Glomerular endothelial cell (primary cell): ENCODE measurements around the gene KRT16. TPM values are rescaled to one million over a fixed set of nuclear protein-coding genes. Genes with fewer than 3 reads are reported as not detected.
"Not testable (repeated sequence)": the region's sequence is repeated elsewhere in the genome, so short reads cannot be mapped to it uniquely, and the experiment has no call there.

Source experiments
- DNase-seq: peaks from one replicate; pipeline ENCODE4 v3.0.0-alpha.2; 2011; ENCODE audit warnings: low read depth, low spot score; ENCODE audit errors: extremely low read depth
- total RNA-seq: library from RNA; depleted of rRNA; stranded (reverse); fragments of >200 nt; gene quantifications from 2 replicates; pipeline ENCODE4 v1.2.3, GENCODE V29; 2015

The KRT16 gene
- total RNA-seq, 1 donor from 2014 or later = not detected

- DNase-seq = no peak
Observed at GRCh38 chr17:41647940-41648410, 35.4 kb upstream of the KRT16 start.

DNA sequence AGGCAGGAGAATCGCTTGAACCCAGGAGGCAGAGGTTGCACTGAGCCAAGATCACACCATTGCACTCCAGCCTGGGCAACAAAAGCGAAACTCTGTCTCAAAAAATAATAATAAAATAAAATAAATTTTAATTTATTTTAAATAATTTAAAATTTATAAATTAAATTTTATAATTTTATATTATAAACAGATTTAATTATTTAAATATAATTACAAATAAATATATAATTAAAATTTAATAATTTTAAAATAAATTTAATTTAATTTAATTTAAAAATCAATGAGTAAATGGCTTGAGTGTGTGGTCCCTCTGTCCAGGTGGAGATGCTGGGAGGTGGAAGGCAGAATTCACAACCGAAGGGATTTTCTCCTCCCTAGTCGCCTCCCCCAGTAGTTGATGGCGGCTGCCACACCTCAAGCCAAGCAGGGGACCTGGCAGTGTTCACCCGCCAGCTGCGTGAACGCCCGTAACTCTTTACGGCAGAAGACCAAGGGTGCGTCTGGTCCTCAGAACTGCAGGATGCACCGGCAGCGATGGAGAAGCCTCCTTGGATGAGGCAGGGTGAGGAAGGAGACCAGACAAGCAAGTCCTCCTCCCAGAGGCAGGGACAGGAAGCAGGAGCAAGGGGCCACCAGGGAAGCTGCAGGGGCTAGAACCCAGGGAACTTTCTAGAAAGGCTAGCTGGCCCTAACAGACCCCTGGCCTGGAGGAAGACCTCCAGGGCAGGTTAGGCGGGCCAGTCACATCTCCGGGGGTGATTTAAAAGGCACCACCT is 34.7 kb upstream of the KRT16 start:
- DNase-seq = no peak

DNA sequence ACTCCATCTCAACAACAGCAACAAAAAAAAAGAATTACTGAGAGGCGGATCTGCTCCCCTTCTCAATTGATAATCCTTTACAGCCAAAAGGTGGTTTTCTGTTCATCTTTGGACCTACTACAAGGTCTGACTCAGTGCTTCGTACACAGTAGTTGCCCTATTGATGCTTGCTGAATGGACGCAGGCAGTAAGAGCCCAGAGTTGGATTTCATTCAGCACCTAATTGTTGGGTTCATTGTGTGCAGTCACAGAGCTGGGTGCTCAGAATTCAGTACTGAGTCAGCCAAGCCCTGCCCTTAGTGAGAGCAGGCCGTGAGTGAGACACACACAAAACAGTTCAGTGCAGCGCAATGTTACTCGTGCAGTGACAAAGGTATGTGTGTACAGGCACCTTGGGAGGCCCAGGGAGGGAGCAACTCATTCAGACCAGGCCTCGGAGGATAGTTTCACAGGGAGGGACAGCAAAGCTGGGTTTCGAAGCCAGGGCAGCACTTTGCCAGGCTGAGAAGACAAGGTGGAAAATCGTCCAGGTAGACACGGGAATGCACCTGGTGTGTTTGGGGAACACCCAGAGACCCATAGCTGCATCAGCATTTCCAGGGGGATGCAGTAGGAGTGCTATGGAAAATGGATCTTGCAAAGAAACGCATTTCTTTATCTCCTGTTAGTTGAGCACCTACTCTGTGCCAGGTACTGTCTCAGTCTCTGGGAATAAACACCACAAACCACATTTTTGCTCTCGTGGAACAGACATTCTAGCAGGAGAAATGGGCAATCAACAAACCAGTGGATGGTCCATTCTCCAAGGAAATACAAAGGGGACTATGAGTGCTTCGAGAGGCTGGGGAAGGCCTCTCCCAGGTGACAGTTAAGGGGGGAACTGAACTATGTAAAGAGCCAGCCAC is 29.9 kb upstream of the KRT16 start:
- no peak for DNase-seq

- not testable (repeated sequence) for DNase-seq
Observed at GRCh38 chr17:41640596-41640995, 28.0 kb upstream of the KRT16 start.

GRCh38 chr17:41639492-41640473 is 27.2 kb upstream of the KRT16 start:
- DNase-seq = no peak

DNA sequence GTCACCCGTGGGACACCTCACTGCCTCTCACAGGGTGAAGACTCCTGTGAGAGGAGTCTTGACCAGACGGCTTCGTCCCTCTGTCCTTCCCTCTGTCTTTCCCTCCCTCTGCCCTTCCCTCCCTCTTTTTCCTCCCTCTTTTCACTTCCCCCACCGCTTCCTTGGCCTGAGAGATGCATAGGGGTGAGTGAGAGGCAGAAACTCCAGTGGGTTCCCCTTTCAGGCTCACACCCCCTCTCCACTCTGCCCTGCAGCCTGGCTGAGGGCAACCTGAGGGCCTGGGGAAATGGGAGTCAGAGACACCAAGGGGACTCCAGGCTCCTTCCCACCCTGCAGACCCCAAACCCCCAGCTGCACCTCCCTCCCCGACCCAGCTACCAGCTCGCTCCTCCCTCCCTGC is 26.4 kb upstream of the KRT16 start:
- DNase-seq = no peak

GRCh38 chr17:41638194-41638593 is 25.6 kb upstream of the KRT16 start:
- no peak for DNase-seq

GRCh38 chr17:41636652-41637051 is 24.1 kb upstream of the KRT16 start:
- DNase-seq = no peak

DNA sequence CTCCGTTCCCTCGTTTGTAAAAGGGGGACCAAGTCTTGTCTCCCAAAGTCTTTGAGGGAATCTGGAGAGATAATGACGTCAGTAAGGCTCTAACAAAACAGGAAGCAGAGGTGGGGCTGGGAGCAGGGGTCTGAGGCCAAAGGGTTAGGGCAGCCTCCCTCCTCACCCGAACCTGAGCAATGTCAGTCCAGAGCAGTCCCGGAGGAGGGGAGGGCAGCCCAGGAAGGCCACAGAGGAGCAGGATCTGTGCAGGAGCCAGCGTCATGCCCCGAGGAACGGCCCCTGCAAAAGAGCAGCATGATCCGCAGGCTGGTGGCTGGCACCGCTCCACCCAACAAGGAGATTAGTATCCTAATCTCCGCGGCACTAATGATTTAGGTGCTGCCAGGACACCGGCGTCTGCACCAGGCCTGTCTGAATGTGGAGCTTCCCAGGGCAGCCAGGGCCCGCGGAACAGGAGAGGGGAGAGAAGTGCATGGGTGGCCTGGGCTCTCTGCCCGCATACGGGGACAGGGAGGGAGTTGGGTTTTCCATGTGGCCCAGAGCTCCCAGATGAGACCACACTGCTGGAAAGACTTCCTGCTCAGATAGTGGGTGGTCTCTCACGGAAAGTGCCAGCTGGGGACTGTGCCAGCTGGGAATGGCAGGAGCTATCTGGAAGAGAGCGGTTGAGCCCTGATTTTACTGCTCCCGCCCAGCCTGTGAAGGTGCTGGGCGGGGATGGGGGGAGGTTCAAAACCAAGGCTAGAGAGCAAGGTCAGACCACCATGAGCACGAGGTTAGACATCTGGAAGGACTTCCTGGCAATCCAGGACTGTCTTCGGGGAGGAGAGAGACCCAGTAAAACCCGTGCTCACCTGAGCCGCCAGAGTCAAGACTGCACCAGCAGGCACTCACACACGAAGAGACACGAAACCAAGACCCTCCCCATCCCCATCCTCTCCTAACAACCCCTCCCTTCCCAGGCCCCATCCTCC is 22.8 kb upstream of the KRT16 start:
- no peak for DNase-seq

GRCh38 chr17:41634639-41635038 is 22.1 kb upstream of the KRT16 start:
- DNase-seq = no peak

DNA sequence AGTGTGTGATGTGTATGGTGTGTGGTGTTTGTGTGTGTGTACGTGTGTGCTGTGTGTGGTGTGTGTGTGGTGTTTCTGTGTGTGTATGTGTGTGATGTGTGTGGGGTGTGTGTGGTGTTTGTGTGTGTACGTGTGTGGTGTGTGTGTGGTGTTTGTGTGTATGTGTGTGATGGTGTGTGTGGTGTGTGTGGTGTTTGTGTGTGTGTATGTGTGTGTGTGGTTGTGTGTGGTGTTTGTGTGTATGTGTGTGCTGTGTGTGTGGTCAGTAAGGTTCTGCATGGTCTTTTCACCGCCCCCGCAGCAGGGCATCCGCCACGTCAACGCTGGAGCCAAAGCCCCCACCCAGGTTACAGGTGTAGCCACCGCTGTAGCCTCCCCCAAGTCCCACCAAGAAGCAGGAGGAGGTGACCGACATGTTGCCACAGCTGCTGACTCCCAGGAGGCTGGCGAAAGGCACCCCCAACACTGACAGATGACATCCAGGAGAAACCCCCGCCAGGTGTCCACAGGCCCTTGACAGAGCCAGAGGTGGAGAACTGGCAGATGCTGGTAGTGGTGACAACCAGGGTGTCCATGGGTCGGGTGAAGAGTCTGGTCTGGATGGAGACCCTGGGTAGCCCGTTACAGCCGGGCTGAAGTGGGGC is 21.1 kb upstream of the KRT16 start:
- no peak for DNase-seq

DNA sequence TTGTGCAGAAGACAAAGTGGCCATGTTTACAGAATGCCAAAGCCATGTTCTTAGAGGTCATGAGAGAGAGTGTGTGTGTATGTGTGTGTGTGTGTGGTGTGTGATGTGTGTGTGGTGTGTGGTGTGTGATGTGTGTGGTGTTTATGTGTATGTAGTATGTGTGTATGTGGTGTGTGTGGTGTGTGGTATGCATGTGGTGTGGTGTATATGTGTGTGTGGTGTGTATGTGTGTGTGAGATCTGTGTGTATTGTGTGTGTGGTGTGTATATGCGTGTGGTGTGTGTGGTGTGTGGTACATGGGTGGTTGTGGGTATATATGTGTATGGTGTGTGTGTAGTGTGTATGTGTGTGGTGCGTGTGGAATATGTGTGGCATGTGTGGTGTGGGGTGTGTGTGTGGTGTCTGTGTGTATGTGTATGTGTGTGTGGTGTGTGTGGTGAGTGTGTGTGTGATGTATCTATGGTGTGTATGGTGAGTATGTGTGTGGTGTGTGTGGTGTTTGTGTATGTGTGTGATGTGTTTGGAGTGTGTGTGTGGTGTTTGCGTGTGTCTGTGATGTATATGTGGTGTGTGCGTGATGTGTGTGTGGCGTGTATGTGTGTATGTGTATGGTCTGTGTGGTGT is 20.0 kb upstream of the KRT16 start:
- DNase-seq = no peak

- DNase-seq = no peak
Observed at GRCh38 chr17:41631898-41632285, 19.3 kb upstream of the KRT16 start.

DNA sequence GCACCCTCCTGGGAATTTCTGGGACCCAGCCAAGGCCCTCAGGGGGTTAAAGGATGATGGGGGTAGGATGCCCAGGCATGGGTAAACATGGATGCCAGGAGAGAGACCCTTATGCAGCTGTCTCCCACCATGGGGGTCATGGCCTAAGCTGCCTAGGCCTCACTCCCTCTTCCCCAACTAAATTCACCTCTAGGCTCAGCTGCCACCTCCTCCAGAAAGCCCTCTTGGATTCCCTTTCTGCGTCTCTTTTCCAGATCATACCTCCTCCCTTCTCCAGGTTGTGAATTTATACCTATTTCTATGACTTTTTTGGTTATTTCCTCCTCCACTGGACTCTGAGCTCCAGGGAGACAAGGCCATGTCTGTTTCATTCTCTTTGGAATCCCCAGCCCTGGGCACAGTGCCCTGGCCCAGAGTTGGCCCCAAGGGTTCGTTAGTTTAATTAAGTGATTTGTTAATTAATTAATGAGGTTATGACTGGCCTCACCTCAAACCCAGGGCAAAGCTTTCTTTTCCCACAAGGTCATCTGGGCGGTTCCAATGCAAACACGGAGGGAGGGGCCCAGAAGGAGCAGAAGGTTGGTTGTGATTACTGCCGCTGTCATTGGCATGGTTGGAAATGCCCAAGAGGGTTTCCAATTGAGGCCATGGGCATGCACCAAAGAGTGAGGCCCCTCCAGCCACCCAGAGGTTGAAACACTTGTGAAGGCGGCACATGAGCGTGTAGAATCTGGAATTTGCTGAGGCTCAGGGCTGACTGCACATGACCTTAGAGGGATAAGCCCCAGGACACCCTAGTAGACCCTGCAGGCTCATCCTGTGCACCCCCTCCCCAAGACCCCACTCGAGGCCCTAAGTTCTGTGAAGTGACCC is 18.7 kb upstream of the KRT16 start:
- no peak for DNase-seq

DNA sequence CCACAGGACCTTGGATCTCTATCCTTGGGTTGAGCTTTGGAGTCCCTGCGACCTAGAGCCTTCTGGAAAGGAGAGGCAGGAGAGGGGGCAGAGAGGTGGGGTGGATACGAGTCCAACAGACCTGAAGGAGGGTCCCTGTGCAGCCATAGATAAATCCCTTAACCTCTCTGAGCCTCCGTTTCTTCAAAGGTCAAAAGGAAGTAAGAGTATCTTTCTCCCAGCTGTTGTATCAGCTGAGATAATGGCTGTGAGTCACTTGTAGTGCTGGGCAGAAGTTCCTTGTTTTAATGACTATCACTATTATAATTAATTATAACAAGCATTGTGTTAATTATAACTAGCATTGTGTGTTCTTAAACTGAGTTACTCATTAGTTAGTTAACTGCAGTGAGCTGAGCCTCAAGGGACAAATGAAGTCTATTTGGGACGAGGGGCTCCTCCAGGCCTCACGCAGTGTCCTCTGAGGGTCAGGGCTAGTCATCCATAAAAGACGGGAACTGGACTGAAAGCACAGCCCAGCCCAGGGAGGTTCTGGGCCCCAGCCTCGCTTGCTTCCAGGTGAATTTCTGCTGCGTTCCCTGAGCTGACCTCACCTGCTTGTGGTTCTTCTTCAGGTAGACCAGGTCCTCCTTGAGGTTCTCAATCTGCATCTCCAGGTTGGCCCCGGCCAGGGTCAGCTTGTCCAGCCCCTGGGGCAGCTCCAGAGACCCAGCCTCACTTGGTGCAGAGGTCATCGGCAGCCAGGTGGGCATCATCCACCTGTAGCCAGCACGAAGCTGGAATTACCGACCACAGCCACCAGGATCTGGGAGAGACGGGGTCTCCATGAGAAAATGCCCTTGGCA is 17.5 kb upstream of the KRT16 start:
- DNase-seq = no peak

- DNase-seq = no peak
Observed at GRCh38 chr17:41629316-41629715, 16.7 kb upstream of the KRT16 start.
